ENCODE results near the gene NSMF. TPM values are rescaled to one million over a fixed set of nuclear protein-coding genes. Genes with fewer than 3 reads are reported as not detected.

The NSMF gene
- polyA plus RNA-seq, 1 donor, result 33.4 TPM

DNA sequence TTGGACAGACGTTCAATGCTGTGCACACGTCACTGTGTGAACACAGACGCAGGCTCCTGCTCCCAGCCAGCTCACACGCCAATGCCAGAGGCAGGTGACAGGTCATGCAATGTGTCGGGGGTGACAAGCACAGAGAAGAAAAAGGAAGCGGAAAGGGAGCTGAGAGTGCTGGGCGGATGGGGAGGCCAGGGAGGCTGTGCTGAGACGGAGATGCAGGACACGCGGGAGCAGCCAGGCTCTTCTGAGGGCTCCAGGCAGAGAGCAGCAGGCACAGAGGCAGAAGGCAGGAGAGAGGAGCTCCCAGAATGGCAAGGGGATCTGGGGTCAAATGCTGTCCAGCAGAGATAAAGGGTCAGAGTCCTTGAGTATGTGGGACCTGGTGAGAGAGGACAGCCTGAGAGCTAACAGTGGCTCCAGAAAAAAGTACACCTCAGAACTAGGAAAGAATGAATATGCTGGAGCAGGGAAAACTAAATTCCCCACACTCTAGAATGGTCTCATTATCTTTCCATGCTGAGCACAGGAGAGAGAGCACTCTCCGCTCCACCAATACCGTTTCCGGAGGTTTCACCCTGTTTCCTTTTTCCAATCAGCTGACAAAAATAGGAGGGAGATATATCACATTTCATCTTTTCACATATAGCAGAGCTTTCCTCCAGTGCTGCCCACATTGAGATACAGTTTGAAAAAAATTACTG is 32.8 kb upstream of the NSMF start:
- Histone ChIP-seq H3K27me3 (ENCODE audit: control insufficient read depth, insufficient read depth, low read length) (no peaks in the 10 kb centered on the region), H3K4me1 (ENCODE audit: control insufficient read depth, insufficient read depth, low read length) (no peaks in the 10 kb centered on the region), H3K27ac (ENCODE audit: low read length) (no peak overlapping the region), H3K9me3 (ENCODE audit: control insufficient read depth, low read depth, low read length) (peaks cover 21% of the 10 kb centered on the region), H3K4me3 (ENCODE audit: low read length) (no peak overlapping the region), H3K36me3 (ENCODE audit: control insufficient read depth, insufficient read depth, low read length) (no peaks in the 10 kb centered on the region)
- DNase-seq, result no peak
- WGBS (ENCODE audit: insufficient coverage, low lambda C conversion rate), result no CpG with 5 or more reads among the region's 13 CpGs

DNA sequence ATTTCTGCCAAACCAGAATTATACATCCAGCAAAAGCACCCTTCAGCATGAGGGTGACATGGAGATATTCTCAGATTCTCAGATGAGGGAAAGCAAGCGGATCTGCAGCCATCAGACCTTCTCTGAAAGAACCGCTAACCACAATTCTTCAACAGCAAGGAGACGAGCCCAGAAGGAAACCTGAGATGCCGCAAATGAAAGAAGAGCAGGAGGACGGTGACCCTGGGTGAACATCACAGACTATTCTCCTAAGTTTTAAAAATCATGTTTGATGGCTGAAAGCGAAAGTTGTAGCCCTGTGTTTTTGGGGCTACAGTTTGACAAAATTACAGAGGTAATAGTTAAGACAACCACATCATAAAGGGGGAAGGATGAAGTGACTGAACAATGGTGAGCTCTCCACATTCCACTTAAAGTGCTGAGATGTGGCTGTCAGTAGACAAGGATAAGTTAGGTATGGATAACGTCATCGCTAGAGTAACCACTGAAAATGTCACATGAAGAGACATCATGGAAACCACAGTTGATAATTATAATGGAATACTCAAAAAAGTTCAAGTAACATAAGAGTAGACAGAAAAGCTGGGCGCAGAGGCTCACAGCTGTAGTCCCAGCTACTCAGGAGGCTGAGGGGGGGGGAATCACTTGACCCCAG is 31.5 kb upstream of the NSMF start:
- Histone ChIP-seq H3K4me1 (ENCODE audit: control insufficient read depth, insufficient read depth, low read length) (no peaks in the 10 kb centered on the region), H3K9me3 (ENCODE audit: control insufficient read depth, low read depth, low read length) (peaks cover 21% of the 10 kb centered on the region), H3K36me3 (ENCODE audit: control insufficient read depth, insufficient read depth, low read length) (no peaks in the 10 kb centered on the region), H3K27ac (ENCODE audit: low read length) (no peak overlapping the region), H3K4me3 (ENCODE audit: low read length) (no peak overlapping the region), H3K27me3 (ENCODE audit: control insufficient read depth, insufficient read depth, low read length) (no peaks in the 10 kb centered on the region)
- DNase-seq, result no peak
- 100% methylated on average over 2 of the region's 9 CpGs for WGBS (ENCODE audit: insufficient coverage, low lambda C conversion rate)

- DNase-seq, result no peak
- Histone ChIP-seq H3K4me3 (ENCODE audit: low read length) (no peak overlapping the region), H3K27me3 (ENCODE audit: control insufficient read depth, insufficient read depth, low read length) (no peaks in the 10 kb centered on the region), H3K4me1 (ENCODE audit: control insufficient read depth, insufficient read depth, low read length) (no peaks in the 10 kb centered on the region), H3K9me3 (ENCODE audit: control insufficient read depth, low read depth, low read length) (peaks cover 9% of the 10 kb centered on the region), H3K27ac (ENCODE audit: low read length) (no peak overlapping the region), H3K36me3 (ENCODE audit: control insufficient read depth, insufficient read depth, low read length) (no peaks in the 10 kb centered on the region)
- no CpG with 5 or more reads among the region's 6 CpGs for WGBS (ENCODE audit: insufficient coverage, low lambda C conversion rate)
Measured at GRCh38 chr9:137488906-137489305, 29.8 kb upstream of the NSMF start.

- H3K4me3 ChIP-seq (ENCODE audit: low read length), result no peak overlapping the region
- no CpG with 5 or more reads among the region's 6 CpGs for WGBS (ENCODE audit: insufficient coverage, low lambda C conversion rate)
Measured at GRCh38 chr9:137488327-137488653, 29.2 kb upstream of the NSMF start.

DNA sequence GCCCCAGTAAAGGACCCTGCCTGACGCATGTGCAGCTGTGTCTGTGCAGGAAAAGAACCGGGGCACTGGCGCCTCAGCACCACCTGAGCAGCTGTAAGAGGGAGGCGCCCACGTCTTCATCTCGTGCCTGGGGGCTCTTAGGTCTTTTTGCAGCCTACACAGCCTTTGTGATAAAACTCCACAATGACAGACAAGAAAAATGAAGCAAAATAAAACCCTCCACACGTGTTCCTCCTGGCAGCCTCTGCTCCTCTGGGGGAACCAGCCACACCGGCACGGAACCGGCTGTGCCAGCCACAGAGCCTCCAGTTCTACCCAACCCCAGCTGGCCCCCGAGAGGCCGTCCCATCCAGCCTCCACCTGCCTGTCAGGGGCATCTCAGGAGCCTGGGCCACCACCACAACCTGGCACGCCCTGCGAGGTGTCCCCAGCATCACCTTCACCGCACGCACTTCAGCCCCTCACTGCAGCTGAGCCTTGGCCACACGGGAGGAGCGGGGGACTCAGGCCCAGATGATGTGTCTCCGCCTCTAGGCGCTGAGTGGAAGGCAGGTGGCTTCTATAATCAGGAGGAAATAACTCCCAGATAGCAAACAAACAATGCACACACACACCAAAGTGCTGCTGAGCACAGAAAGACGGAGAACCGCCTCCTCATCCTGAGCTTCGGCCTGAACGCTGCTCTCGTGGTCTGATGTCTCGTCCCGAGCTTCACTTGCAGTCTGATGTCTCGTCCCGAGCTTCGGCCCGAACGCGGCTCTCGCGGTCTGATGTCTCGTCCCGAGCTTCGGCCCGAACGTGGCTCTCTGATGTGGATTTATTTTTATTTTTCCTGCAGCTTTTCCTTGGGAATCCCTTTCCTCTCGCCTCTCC is 28.6 kb upstream of the NSMF start:
- Histone ChIP-seq H3K4me1 (ENCODE audit: control insufficient read depth, insufficient read depth, low read length) (no peaks in the 10 kb centered on the region), H3K36me3 (ENCODE audit: control insufficient read depth, insufficient read depth, low read length) (no peaks in the 10 kb centered on the region), H3K27ac (ENCODE audit: low read length) (no peak overlapping the region), H3K4me3 (ENCODE audit: low read length) (no peak overlapping the region), H3K27me3 (ENCODE audit: control insufficient read depth, insufficient read depth, low read length) (no peaks in the 10 kb centered on the region), H3K9me3 (ENCODE audit: control insufficient read depth, low read depth, low read length) (no peaks in the 10 kb centered on the region)
- WGBS (ENCODE audit: insufficient coverage, low lambda C conversion rate), result 100% methylated on average over 4 of the region's 41 CpGs
- DNase-seq, result no peak

More at GRCh38 chr9:137488327-137488653, 29.2 kb upstream of the NSMF start:
- no peak for DNase-seq
- H3K4me1 ChIP-seq (ENCODE audit: control insufficient read depth, insufficient read depth, low read length), result no peaks in the 10 kb centered on the region
- H3K9me3 ChIP-seq (ENCODE audit: control insufficient read depth, low read depth, low read length), result peaks cover 3% of the 10 kb centered on the region
- no peaks in the 10 kb centered on the region for H3K36me3 ChIP-seq (ENCODE audit: control insufficient read depth, insufficient read depth, low read length)
- no peak overlapping the region for H3K27ac ChIP-seq (ENCODE audit: low read length)
- no peaks in the 10 kb centered on the region for H3K27me3 ChIP-seq (ENCODE audit: control insufficient read depth, insufficient read depth, low read length)

GRCh38 chr9:137486545-137487453 is 27.7 kb upstream of the NSMF start:
- Histone ChIP-seq H3K27me3 (ENCODE audit: control insufficient read depth, insufficient read depth, low read length) (no peaks in the 10 kb centered on the region), H3K4me3 (ENCODE audit: low read length) (no peak overlapping the region), H3K36me3 (ENCODE audit: control insufficient read depth, insufficient read depth, low read length) (no peaks in the 10 kb centered on the region), H3K4me1 (ENCODE audit: control insufficient read depth, insufficient read depth, low read length) (no peaks in the 10 kb centered on the region), H3K27ac (ENCODE audit: low read length) (no peak overlapping the region), H3K9me3 (ENCODE audit: control insufficient read depth, low read depth, low read length) (no peaks in the 10 kb centered on the region)
- no CpG with 5 or more reads among the region's 35 CpGs for WGBS (ENCODE audit: insufficient coverage, low lambda C conversion rate)
- DNase-seq, result no peak

DNA sequence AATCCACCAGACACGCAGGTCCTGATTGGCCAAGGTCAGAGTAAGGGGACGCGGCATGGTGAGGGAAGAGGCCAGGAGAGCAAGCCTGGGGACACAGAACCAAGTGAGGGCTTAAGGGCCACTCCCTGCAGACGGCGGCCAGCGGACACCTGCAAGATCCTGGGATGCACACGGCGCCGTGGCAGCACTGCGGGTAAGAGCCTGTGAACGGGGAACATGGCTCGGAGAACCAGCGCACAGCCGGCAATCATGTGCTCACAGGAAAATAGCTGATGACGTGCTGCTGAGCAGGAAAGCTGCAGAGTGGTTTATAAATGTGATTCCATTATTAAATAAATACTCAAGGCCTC is 27.0 kb upstream of the NSMF start:
- no peak overlapping the region for H3K4me3 ChIP-seq (ENCODE audit: low read length)
- H3K27me3 ChIP-seq (ENCODE audit: control insufficient read depth, insufficient read depth, low read length), result no peaks in the 10 kb centered on the region
- no peaks in the 10 kb centered on the region for H3K4me1 ChIP-seq (ENCODE audit: control insufficient read depth, insufficient read depth, low read length)
- H3K36me3 ChIP-seq (ENCODE audit: control insufficient read depth, insufficient read depth, low read length), result no peaks in the 10 kb centered on the region
- H3K27ac ChIP-seq (ENCODE audit: low read length), result no peak overlapping the region
- WGBS (ENCODE audit: insufficient coverage, low lambda C conversion rate), result no CpG with 5 or more reads among the region's 15 CpGs
- no peaks in the 10 kb centered on the region for H3K9me3 ChIP-seq (ENCODE audit: control insufficient read depth, low read depth, low read length)
- no peak for DNase-seq

DNA sequence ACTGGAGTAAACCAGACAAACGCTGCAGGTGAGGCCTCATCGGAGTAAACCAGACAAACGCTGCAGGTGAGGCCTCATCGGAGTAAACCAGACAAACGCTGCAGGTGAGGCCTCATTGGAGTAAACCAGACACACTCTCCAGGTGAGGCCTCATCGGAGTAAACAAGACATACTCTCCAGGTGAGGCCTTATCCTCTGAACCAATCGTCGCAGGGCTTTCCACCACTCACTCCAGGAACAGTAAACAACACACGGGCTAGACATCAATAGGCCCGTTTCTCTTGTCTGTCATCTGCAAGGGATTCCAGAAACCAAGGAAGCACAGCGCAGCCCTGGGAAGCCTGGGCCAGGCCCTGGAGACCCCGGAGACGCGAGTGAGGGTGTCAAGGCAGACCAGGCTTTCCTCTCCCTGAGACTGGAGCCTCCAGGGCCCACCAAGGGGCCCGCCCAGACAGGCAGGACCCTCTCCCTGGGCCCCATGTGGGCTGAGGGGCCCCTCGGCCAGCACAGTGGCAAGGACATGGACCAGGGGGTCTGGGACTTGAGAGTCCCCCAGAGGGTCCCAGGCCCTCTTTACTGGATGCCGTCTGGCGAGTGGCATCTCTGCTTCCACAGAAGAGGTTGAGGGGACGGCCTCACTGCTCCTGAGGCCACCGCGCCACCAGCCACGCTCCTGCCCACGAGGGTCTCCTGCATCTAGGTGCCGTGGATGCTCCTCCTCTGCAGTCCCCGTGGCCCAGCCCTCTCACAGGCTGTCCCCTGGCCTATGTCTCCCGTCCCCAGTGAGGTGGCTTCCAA is 26.4 kb upstream of the NSMF start:
- Histone ChIP-seq H3K9me3 (ENCODE audit: control insufficient read depth, low read depth, low read length) (no peaks in the 10 kb centered on the region), H3K4me1 (ENCODE audit: control insufficient read depth, insufficient read depth, low read length) (no peaks in the 10 kb centered on the region), H3K27ac (ENCODE audit: low read length) (no peak overlapping the region), H3K36me3 (ENCODE audit: control insufficient read depth, insufficient read depth, low read length) (no peaks in the 10 kb centered on the region), H3K4me3 (ENCODE audit: low read length) (no peak overlapping the region), H3K27me3 (ENCODE audit: control insufficient read depth, insufficient read depth, low read length) (no peaks in the 10 kb centered on the region)
- WGBS (ENCODE audit: insufficient coverage, low lambda C conversion rate), result no CpG with 5 or more reads among the region's 26 CpGs
- no peak for DNase-seq

DNA sequence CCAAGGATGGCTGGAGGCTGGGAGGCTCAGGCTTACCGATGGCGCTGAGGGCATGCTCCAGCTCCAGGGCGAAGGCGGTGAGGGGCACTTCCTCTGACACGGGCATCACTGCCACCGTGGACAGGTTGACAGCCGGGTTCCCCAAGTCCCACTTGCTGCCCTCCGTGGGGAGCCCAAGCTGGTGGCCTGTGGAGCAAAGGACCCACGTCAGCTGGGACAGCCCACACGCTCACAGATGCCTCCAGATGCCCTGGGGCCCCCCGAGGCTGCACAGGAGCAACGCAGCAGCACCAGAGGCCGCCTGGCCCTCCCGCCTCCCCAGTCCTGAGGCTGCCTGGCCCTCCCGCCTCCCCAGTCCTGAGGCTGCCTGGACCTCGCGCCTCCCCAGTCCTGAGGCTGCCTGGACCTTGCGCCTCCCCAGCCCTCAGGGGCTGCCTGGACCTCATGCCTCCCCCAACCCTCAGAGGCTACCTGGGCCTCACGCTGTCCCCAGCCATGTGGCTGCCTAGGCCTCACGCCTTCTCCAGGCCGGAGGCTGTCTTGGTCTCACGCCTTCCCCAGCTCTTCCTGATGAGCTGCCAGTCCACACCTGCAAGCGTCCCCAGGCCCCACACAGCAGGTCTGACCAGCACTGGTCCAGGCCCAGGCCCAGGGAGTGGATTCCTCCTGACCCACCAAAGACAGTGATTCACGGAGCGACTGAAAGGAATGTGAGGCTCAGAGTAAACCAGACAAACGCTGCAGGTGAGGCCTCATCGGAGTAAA is 25.6 kb upstream of the NSMF start:
- no peaks in the 10 kb centered on the region for H3K9me3 ChIP-seq (ENCODE audit: control insufficient read depth, low read depth, low read length)
- H3K4me1 ChIP-seq (ENCODE audit: control insufficient read depth, insufficient read depth, low read length), result no peaks in the 10 kb centered on the region
- H3K27ac ChIP-seq (ENCODE audit: low read length), result no peak overlapping the region
- H3K36me3 ChIP-seq (ENCODE audit: control insufficient read depth, insufficient read depth, low read length), result no peaks in the 10 kb centered on the region
- no peak for DNase-seq
- H3K4me3 ChIP-seq (ENCODE audit: low read length), result no peak overlapping the region
- WGBS (ENCODE audit: insufficient coverage, low lambda C conversion rate), result no CpG with 5 or more reads among the region's 27 CpGs
- H3K27me3 ChIP-seq (ENCODE audit: control insufficient read depth, insufficient read depth, low read length), result no peaks in the 10 kb centered on the region

All from large intestine (tissue), 3 donors.